H9 (cell line): ENCODE measurements around the gene STK26. TPM values are rescaled to one million over a fixed set of nuclear protein-coding genes. Genes with fewer than 3 reads are reported as not detected.

Experiments used
- DNase-seq: peaks from one replicate; pipeline ENCODE4 v3.0.0-alpha.2; 2017
- H2AFZ ChIP-seq: one replicate; pipeline ENCODE4 v1.6.1; 2013; ENCODE audit warnings: mild to moderate bottlenecking, low read length, control low read depth, moderate library complexity
- H2AK5ac ChIP-seq: 2 replicates; pipeline ENCODE4 v1.6.1; 2013; ENCODE audit warnings: low read length, control low read depth, mixed read lengths; ENCODE audit not compliant: insufficient read length
- H2BK120ac ChIP-seq: one replicate; pipeline ENCODE4 v1.6.1; 2013; ENCODE audit warnings: low read depth, mild to moderate bottlenecking, low read length, control low read depth, inconsistent platforms; ENCODE audit not compliant: poor library complexity, severe bottlenecking
- H2BK12ac ChIP-seq: 2 replicates; pipeline ENCODE4 v1.6.1; 2013; ENCODE audit warnings: low read length, control low read depth, mixed read lengths, low read depth; ENCODE audit not compliant: insufficient read length
- H2BK15ac ChIP-seq: 2 replicates; pipeline ENCODE4 v1.6.1; 2013; ENCODE audit warnings: low read depth, low read length, control low read depth
- H2BK20ac ChIP-seq: one replicate; pipeline ENCODE4 v1.6.1; 2013; ENCODE audit warnings: low read depth, mild to moderate bottlenecking, low read length, control low read depth, inconsistent platforms; ENCODE audit not compliant: poor library complexity, severe bottlenecking
- H2BK5ac ChIP-seq: 2 replicates; pipeline ENCODE4 v1.6.1; 2013; ENCODE audit warnings: low read length, control low read depth, mixed read lengths; ENCODE audit not compliant: insufficient read length
- H3K14ac ChIP-seq: 2 replicates; pipeline ENCODE4 v1.6.1; 2013; ENCODE audit warnings: low read length, control low read depth; ENCODE audit not compliant: insufficient read depth
- H3K18ac ChIP-seq: 2 replicates; pipeline ENCODE4 v1.6.1; 2013; ENCODE audit warnings: low read depth, mild to moderate bottlenecking, mixed read lengths, low read length, control low read depth; ENCODE audit not compliant: insufficient read length
- H3K23ac ChIP-seq: 2 replicates; pipeline ENCODE4 v1.6.1; 2013; ENCODE audit warnings: low read length, control low read depth, mixed read lengths, low read depth; ENCODE audit not compliant: insufficient read length
- H3K23me2 ChIP-seq: 2 replicates; pipeline ENCODE4 v1.6.1; 2013; ENCODE audit warnings: low read depth, mild to moderate bottlenecking, mixed read lengths, low read length, control low read depth; ENCODE audit not compliant: insufficient read length, poor library complexity, severe bottlenecking
- H3K27ac ChIP-seq: 2 replicates; pipeline ENCODE4 v1.5.1; 2013; ENCODE audit warnings: low read length, control low read depth, mixed read lengths, low read depth; ENCODE audit not compliant: insufficient read length
- H3K27me3 ChIP-seq: 2 replicates; pipeline ENCODE4 v1.6.1; 2013; ENCODE audit warnings: low read length, control low read depth, inconsistent platforms; ENCODE audit not compliant: insufficient read depth
- H3K4ac ChIP-seq: 2 replicates; pipeline ENCODE4 v1.6.1; 2013; ENCODE audit warnings: low read depth, mild to moderate bottlenecking, control low read depth, inconsistent platforms, low read length, moderate library complexity
- H3K4me1 ChIP-seq: 2 replicates; pipeline ENCODE4 v1.6.1; 2013; ENCODE audit warnings: low read length, control low read depth, inconsistent platforms; ENCODE audit not compliant: insufficient read depth
- H3K4me2 ChIP-seq: 2 replicates; pipeline ENCODE4 v1.6.1; 2013; ENCODE audit warnings: low read length, control low read depth, mixed read lengths; ENCODE audit not compliant: insufficient read length, insufficient read depth
- H3K56ac ChIP-seq: 2 replicates; pipeline ENCODE4 v1.6.1; 2013; ENCODE audit warnings: low read depth, mild to moderate bottlenecking, mixed read lengths, low read length, control low read depth; ENCODE audit not compliant: insufficient read length
- H3K79me1 ChIP-seq: 2 replicates; pipeline ENCODE4 v1.6.1; 2013; ENCODE audit warnings: low read depth, mild to moderate bottlenecking, moderate library complexity, low read length, control low read depth, inconsistent platforms; ENCODE audit not compliant: insufficient read depth, poor library complexity, severe bottlenecking
- H3K79me2 ChIP-seq: 2 replicates; pipeline ENCODE4 v1.6.1; 2013; ENCODE audit warnings: low read length, control low read depth, inconsistent platforms; ENCODE audit not compliant: insufficient read depth
- H3K9ac ChIP-seq: 2 replicates; pipeline ENCODE4 v1.6.1; 2013; ENCODE audit warnings: low read length, control low read depth, mixed read lengths; ENCODE audit not compliant: insufficient read length; ENCODE audit errors: extremely low read depth
- H3K9me3 ChIP-seq: one replicate; pipeline ENCODE4 v1.6.1; 2013; ENCODE audit warnings: low read depth, low read length, inconsistent platforms; ENCODE audit not compliant: control insufficient read depth
- H3T11ph ChIP-seq: one replicate; pipeline ENCODE4 v1.6.1; 2013; ENCODE audit warnings: mild to moderate bottlenecking, low read length, control low read depth, inconsistent platforms
- H4K20me1 ChIP-seq: one replicate; pipeline ENCODE4 v1.6.1; 2013; ENCODE audit not compliant: control insufficient read depth, insufficient read length, insufficient read depth
- H4K5ac ChIP-seq: 2 replicates; pipeline ENCODE4 v1.6.1; 2013; ENCODE audit warnings: low read depth, mild to moderate bottlenecking, mixed read lengths, low read length, control low read depth; ENCODE audit not compliant: insufficient read length
- H4K8ac ChIP-seq: replicated peaks from 2 replicates; pipeline ENCODE4 v1.6.1; 2013; ENCODE audit warnings: low read length, control low read depth, mixed read lengths, low read depth; ENCODE audit not compliant: insufficient read length
- H4K91ac ChIP-seq: 2 replicates; pipeline ENCODE4 v1.6.1; 2013; ENCODE audit warnings: low read depth, mild to moderate bottlenecking, moderate library complexity, mixed read lengths, low read length, control low read depth; ENCODE audit not compliant: insufficient read length
- H3K27ac Mint-ChIP-seq, 3 experiments: 2 replicates in 2 of 3; 3 replicates in 1 of 3; pipeline ENCODE4 v1.8.0; 2020 to 2021; ENCODE audit warnings: mixed read lengths in 3 of 3, mild to moderate bottlenecking in 1 of 3, moderate library complexity in 1 of 3
- H3K27me3 Mint-ChIP-seq: 2 replicates; pipeline ENCODE4 v1.8.0; 2021; ENCODE audit warnings: low read depth, mild to moderate bottlenecking, moderate library complexity, mixed read lengths
- H3K36me3 Mint-ChIP-seq, 3 experiments: 2 replicates in 2 of 3; 3 replicates in 1 of 3; pipeline ENCODE4 v1.8.0; 2020 to 2021; ENCODE audit warnings: low read depth in 3 of 3, mixed read lengths in 3 of 3; ENCODE audit not compliant: insufficient read depth in 1 of 3
- H3K4me1 Mint-ChIP-seq, 2 experiments: 2 replicates each; pipeline ENCODE4 v1.8.0; 2020; ENCODE audit warnings: mixed read lengths in 2 of 2
- H3K4me3 Mint-ChIP-seq, 2 experiments: 2 replicates in 1 of 2; 3 replicates in 1 of 2; pipeline ENCODE4 v1.8.0; 2020 to 2021; ENCODE audit warnings: mild to moderate bottlenecking in 2 of 2, mixed read lengths in 2 of 2, moderate library complexity in 1 of 2
- H3K9me3 Mint-ChIP-seq, 2 experiments: 2 replicates in 1 of 2; 3 replicates in 1 of 2; pipeline ENCODE4 v1.8.0; 2020; ENCODE audit warnings: mild to moderate bottlenecking in 2 of 2, mixed read lengths in 2 of 2, moderate library complexity in 1 of 2
- WGBS: extraction: QIAGEN DNeasy Blood & Tissue Kit; methylation state at CpG from one replicate; pipeline ENCODE4 v1.1.7; 2013; ENCODE audit warnings: missing lambda C conversion rate, low lambda C conversion rate, mixed read lengths; ENCODE audit not compliant: insufficient read length; ENCODE audit errors: extremely low coverage; 5-methylcytosine and 5-hydroxymethylcytosine counted together
- total RNA-seq: library from RNA; stranded (reverse); gene quantifications from 2 replicates; pipeline ENCODE4 v1.2.1, GENCODE V29; 2021
- TF ChIP-seq, protein P1 (sequence below): fragments of 200-600 bp; sonication (generic); conservative IDR thresholded peaks from 3 replicates; pipeline ENCODE4 v1.8.0; 2021; ENCODE audit warnings: antibody characterized with exemption, mild to moderate bottlenecking

STK26 gene
- total RNA-seq, 1 experiment from 2014 or later = 99.2 TPM

DNA sequence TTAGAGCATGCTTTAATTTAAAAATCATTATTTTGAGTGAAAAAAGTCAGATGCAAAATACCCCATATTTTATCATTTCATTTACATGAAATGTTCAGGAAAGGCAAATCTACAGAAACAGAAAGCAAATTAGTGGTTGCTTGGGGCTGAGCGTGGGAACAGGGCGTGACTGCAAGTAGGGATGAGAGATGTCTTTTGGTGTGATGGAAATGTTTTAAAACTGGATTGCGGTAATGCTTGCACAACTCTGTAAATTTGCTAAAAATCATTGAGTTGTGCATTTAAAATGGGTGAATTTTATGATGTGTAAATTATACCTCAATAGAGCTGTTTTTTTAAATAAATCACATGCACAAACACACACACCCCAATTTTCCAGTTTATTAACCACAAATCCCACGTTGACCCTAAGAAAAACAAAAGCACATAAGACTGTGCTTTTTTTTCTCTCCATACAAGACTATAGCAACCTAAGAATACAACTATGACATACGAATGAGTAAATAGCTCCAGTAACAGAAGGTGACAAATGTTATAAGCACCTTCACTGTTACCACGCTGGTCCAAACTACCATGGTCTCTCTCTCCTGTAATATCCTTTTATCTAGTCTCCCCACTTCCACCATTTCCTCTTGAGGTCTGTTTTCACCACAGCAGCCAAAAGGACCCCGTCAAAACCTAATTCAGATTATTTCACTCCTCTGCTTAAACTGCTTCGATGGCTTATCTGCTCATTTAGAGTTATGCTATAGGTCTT is 67.5 kb downstream of the STK26 start:
- Histone ChIP-seq H4K91ac (no peak overlapping the region), H3K14ac (no peak overlapping the region), H2BK120ac (no peak overlapping the region), H2AK5ac (no peak overlapping the region), H3K79me1 (no peaks in the 10 kb centered on the region), H3K23ac (no peak overlapping the region), H2AFZ (no peak overlapping the region), H4K20me1 (no peaks in the 10 kb centered on the region), H3K79me2 (no peaks in the 10 kb centered on the region), H3K18ac (no peak overlapping the region), H4K8ac (no peak overlapping the region), H3K23me2 (no peaks in the 10 kb centered on the region), H3K27ac (no peak overlapping the region), H3T11ph (no peak overlapping the region), H2BK5ac (no peak overlapping the region), H3K4ac (no peak overlapping the region), H3K27me3 (no peaks in the 10 kb centered on the region; the same call in 1 of the 2 replicates), H2BK20ac (no peak overlapping the region), H3K4me1 (no peaks in the 10 kb centered on the region), H3K56ac (no peak overlapping the region), H3K9ac (no peak overlapping the region), H3K9me3 (no peaks in the 10 kb centered on the region), H2BK12ac (no peak overlapping the region), H2BK15ac (no peak overlapping the region), H3K4me2 (no peak overlapping the region), H4K5ac (no peak overlapping the region)
- no CpG with 5 or more reads among the region's 8 CpGs for WGBS
- no peaks in the 10 kb centered on the region for H3K36me3 Mint-ChIP-seq
- no peak overlapping the region for H3K27ac Mint-ChIP-seq
- H3K4me3 Mint-ChIP-seq = no peak overlapping the region
- H3K4me1 Mint-ChIP-seq = peaks cover 0 to 7% of the 10 kb centered on the region in 2 experiments; a peak in 2 of 4 replicates
- H3K9me3 Mint-ChIP-seq = no peaks in the 10 kb centered on the region
- H3K27me3 Mint-ChIP-seq = peaks cover 6% of the 10 kb centered on the region
- no peak for DNase-seq
- TF ChIP-seq, protein P1, sequence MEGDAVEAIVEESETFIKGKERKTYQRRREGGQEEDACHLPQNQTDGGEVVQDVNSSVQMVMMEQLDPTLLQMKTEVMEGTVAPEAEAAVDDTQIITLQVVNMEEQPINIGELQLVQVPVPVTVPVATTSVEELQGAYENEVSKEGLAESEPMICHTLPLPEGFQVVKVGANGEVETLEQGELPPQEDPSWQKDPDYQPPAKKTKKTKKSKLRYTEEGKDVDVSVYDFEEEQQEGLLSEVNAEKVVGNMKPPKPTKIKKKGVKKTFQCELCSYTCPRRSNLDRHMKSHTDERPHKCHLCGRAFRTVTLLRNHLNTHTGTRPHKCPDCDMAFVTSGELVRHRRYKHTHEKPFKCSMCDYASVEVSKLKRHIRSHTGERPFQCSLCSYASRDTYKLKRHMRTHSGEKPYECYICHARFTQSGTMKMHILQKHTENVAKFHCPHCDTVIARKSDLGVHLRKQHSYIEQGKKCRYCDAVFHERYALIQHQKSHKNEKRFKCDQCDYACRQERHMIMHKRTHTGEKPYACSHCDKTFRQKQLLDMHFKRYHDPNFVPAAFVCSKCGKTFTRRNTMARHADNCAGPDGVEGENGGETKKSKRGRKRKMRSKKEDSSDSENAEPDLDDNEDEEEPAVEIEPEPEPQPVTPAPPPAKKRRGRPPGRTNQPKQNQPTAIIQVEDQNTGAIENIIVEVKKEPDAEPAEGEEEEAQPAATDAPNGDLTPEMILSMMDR = no peak
